GM12891 (cell line): ENCODE data around the gene SHC3.

Experiments used
- POLR2A ChIP-seq: IDR thresholded peaks from 2 replicates; pipeline ENCODE4 v1.6.1; 2011; ENCODE audit warnings: low read depth, low read length, control low read depth
- POLR2AphosphoS5 ChIP-seq: IDR thresholded peaks from 2 replicates; pipeline ENCODE4 v1.6.1; 2011; ENCODE audit warnings: low read depth, low read length, control low read depth
- POU2F2 ChIP-seq: IDR thresholded peaks from 2 replicates; pipeline ENCODE4 v1.6.1; 2011; ENCODE audit warnings: low read depth, mild to moderate bottlenecking, control low read depth, low read length, moderate library complexity
- TAF1 ChIP-seq: IDR thresholded peaks from 2 replicates; pipeline ENCODE4 v1.6.1; 2011; ENCODE audit warnings: low read depth, low read length, control low read depth

DNA sequence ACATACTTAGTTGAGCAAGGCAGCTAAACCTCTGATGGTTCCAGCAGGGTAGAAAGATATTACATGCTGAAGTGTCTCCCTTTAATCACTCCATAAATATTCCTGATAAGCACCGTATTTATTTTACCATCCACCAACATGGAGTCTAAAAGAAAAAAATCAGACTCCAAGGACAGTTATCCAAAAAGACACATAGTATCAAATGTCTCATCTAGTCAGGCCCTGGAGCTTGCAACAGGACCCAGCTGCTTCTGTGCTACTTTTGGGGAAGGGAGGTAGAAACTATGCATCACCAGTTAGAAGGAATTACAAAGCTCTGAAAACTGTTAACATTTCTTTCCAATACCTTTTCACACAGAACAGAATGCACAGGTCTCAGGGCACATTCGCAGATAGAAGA lies 99.2 kb downstream of the SHC3 start:
- TF ChIP-seq POLR2A (no peak), POU2F2 (no peak), POLR2AphosphoS5 (no peak), TAF1 (no peak)
